HG03025 (cell line): Measurements from ENCODE around the gene SGSM2.

Source experiments
- ATAC-seq: cut with Tn5 transposase; IDR thresholded peaks from one replicate; pipeline ENCODE4 v1.9.1; 2021; ENCODE audit warnings: mild to moderate bottlenecking, moderate library complexity; ENCODE audit not compliant: unreplicated experiment, low FRiP score

SGSM2 gene

GRCh38 chr17:2366747-2367494 lies 29.6 kb downstream of the SGSM2 start:
- ATAC-seq: no peak

- no peak for ATAC-seq
These were observed 31.1 kb downstream of the SGSM2 start for GRCh38 chr17:2368359-2368758.

- ATAC-seq: no peak
These were observed 31.7 kb downstream of the SGSM2 start for GRCh38 chr17:2369039-2369438.

- no peak for ATAC-seq
These were observed 32.4 kb downstream of the SGSM2 start for GRCh38 chr17:2369551-2370210.

- ATAC-seq: no peak
These were observed 32.9 kb downstream of the SGSM2 start for GRCh38 chr17:2370211-2370589.

GRCh38 chr17:2371183-2372130 lies 34.2 kb downstream of the SGSM2 start:
- no peak for ATAC-seq

- ATAC-seq: no peak
These were observed 34.9 kb downstream of the SGSM2 start for GRCh38 chr17:2372180-2372579.

- ATAC-seq: no peak
These were observed 35.4 kb downstream of the SGSM2 start for GRCh38 chr17:2372681-2373080.

GRCh38 chr17:2373179-2373578 lies 35.9 kb downstream of the SGSM2 start:
- ATAC-seq: no peak

- no peak for ATAC-seq
These were observed 37.4 kb downstream of the SGSM2 start for GRCh38 chr17:2374549-2375285.

GRCh38 chr17:2375406-2375805 lies 38.1 kb downstream of the SGSM2 start:
- no peak for ATAC-seq

- ATAC-seq: no peak
These were observed 38.8 kb downstream of the SGSM2 start for GRCh38 chr17:2376107-2376506.

- no peak for ATAC-seq
These were observed 40.4 kb downstream of the SGSM2 start for GRCh38 chr17:2377659-2378058.

GRCh38 chr17:2378905-2379304 lies 41.6 kb downstream of the SGSM2 start:
- ATAC-seq: no peak

GRCh38 chr17:2379489-2380225 lies 42.4 kb downstream of the SGSM2 start:
- ATAC-seq: no peak

GRCh38 chr17:2380226-2380922 lies 43.1 kb downstream of the SGSM2 start:
- no peak for ATAC-seq

GRCh38 chr17:2380950-2381649 lies 43.8 kb downstream of the SGSM2 start:
- no peak for ATAC-seq

GRCh38 chr17:2383628-2384167 lies 46.4 kb downstream of the SGSM2 start:
- ATAC-seq: no peak
